HG03457 (cell line): ENCODE measurements around the gene KHDC1.
"Not testable (repeated sequence)": the region's sequence is repeated elsewhere in the genome, so short reads cannot be mapped to it uniquely, and the experiment has no call there.

Source experiments
- ATAC-seq: cut with Tn5 transposase; IDR thresholded peaks from one replicate; pipeline ENCODE4 v1.9.1; 2021; ENCODE audit warnings: moderate number of reproducible peaks; ENCODE audit not compliant: unreplicated experiment

The KHDC1 gene

GRCh38 chr6:73252703-73253102, 10.3 kb downstream of the KHDC1 start:
- no peak for ATAC-seq

GRCh38 chr6:73250016-73250415, 13.0 kb downstream of the KHDC1 start:
- ATAC-seq: no peak

DNA sequence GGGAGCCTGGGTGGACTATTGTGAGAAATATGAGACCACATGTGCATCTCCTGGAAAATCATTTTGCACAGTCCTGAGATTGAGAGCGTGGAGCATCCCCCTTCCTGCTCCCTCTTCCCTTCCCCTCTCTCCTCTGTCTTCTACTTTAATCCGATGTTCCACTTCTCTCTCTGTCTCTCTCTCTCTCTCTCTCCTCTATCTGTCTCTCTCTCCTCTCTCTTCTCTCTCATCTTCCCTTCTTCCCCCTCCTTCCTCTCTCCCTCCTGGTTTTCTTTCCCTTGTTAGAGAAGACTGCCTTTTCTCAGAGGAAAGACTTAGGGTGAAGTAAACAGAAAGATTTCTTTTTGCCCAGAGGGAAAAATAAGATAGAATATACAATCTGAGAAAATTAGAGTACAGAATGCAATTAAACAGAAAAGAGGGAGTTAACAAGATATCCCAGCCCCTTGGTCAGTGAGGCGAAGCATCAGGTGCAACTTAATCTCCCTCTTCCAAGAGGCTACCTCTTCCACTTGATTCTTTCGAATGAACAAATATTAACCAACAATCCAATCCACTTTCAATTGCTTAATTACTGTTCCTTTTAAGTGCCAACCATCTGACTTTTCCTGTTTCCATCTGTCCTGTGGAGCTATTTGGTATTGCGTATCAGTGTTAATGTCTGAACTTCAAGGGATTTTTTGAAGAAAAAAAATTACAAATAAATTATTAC, 14.6 kb downstream of the KHDC1 start:
- no peak for ATAC-seq

DNA sequence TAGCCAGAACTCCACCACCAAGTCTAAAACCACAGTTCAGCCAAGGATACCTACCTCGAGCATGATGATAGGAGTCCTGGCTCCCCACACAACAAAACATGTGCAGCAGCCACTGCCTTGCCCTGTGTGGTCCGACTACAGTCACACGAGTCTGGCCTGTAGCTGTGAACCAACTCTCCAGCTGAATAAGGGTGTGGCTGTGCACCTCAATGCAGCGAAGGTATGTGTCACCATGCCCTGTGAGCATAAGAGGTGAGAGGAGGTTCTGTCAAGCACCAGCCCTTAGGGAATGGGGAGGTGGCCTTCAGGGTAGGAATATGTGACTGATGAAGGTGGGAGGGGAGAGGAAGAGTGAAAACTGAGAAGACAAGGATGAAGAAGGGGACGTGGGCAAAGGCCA, 21.0 kb downstream of the KHDC1 start:
- ATAC-seq: no peak

DNA sequence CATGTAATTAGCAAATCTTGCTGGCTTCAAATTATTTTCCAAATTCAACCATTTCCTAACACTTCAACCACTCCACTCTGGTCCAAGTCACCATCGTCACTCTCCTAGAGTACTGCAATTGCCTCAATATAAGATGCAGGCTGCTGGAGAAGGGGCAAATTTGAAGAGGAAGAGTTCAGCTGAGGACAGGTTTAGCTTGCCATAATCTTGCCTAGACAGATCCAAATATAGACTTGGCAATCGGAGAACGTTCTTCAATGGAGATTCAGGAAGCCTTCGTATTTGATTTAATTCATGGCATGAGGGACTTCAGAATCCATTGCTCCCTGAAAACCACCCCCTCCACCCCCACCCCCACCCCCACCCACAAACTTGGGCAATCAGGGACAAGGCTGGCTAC, 22.3 kb downstream of the KHDC1 start:
- ATAC-seq: no peak

DNA sequence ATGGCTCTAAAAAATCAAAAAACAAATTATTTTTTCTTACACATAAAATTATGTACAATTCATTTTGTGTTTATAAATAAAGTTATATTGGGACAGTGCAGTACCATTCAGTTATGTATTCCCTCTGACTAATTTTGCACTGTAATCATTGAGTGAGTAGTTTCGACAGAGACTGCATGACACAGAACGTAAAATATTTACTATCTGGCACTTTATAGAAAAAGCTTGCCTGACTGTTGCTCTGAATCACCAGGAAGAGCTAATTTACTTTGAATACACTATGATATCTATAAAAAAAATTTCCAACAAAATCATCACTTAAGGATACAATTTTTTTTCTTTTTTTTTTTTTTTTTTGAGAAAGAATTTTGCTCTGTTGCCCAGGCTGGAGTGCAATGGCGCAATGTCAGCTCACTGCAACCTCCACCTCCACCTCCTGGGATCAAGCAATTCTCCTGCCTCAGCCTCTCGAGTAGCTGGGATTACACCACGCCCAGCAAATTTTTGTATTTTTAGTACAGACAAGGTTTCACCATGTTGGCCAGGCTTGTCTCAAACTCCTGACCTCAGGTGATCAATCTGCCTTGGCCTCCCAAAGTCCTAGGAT, 26.7 kb downstream of the KHDC1 start:
- ATAC-seq: no peak

DNA sequence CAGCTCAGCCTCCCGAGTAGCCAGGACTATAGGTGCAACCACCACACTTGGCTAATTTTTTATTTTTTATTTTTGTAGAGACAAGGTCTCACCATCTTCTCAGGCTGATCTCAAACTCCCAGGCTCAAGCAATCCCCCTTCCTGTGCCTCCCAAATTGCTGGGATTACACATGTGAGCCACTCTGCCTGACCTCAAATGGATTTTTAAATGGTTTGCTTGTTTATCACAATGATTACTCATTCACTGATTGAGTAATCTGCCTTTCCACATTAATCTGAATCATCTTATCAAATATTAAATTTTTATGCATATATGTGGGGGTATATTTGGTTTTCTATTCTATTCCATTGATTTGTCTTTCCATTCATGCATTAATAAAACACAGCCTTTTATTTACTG, 28.3 kb downstream of the KHDC1 start:
- no peak for ATAC-seq

DNA sequence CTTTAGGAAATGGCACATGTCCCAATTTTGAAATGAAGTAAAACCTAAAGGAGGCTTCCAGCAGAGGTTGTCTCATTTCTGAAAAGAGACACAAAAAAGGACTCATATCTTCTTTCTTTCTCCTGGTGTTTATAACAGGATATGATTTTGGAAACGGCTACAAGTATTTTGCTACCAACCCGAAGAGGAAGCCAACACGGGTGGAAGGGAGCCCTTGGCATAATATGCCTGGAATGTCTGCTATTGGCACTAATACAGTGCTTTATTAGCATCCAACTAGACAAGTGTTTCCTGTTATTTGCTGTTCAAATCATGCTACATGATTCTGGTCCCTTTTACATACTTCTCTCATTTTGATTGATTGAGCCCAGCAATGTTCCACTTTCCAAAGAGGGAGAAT, 29.0 kb downstream of the KHDC1 start:
- ATAC-seq: not testable (repeated sequence)

DNA sequence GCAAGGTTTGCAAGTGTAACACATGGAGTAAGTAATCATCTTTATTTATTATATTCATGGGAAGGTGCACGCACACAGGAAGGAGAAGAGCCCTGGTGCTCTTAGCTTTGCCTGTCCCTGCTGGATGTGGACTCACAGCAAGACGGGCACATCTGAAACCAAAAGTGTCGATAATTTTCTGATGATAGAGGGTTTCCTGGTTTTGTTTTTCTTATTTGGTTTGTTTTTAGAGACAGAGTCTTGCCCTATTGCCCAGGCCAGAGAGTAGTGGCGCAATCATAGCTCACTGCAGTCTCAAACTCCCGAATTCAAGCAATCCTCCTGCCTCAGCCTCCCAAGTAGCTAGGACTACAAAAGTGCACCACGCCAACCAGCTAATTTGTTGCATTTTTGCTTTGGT, 29.9 kb downstream of the KHDC1 start:
- no peak for ATAC-seq

DNA sequence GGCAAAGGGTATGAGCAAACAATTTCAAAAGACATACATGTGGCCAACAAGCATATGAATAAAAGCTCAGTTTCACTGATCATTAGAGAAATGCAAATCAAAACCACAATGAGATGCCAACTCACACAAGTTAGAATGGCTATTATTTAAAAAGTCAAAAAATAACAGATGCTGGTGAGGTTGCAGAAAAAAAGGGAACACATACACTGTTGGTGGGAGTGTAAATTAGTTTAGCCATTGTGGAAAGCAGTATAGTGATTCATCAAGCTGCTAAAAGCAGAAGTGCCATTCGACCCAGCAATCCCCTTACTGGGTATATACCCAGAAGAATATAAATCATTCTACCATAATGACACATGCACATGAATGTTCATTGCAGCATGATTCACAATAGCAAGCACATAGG, 31.0 kb downstream of the KHDC1 start:
- no peak for ATAC-seq

- no peak for ATAC-seq
Measured at GRCh38 chr6:73227606-73228255, 35.3 kb downstream of the KHDC1 start.

DNA sequence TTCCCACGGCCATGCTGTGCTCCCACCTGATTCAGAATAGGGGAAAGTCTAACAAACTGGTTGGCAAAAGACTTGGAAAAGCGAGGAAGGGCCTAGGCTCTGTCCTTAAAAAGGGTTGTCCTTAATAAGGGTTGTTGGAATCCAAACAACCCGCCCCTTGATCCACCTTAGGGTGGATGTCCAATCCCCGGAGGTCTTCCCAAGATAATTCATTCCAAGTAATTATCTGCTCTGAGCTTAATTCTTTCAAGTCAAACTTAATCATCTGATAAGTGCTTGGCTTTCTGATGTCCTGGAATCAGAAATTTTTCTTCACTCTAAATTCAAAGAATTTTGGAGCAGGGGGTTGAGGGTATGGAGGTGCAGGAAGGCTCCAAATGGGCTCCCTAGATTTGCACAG, 37.6 kb downstream of the KHDC1 start, which contains the start of gene KHDC1L:
KHDC1L (minus strand) TSS at position 101 of the 400 bp plus-strand sequence; CDS start at position 13, 88 bp downstream.
- no peak for ATAC-seq

DNA sequence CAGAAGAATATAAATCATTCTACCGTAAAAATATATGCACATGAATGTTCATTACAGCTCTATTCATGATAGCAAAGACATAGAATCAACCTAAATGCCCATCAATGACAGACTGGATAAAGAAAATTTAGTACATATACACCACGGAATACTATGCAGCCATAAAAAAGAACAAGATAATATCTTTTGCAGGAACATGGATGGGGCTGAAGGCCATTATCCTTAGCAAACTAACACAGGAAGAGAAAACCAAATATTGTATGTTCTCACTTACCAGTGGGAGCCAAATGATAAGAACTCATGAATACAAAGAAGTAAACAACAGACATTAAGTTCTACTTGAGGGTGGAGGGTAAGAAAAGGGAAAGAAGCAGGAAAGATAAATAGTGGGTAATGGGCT, 46.1 kb downstream of the KHDC1 start:
- no peak for ATAC-seq

DNA sequence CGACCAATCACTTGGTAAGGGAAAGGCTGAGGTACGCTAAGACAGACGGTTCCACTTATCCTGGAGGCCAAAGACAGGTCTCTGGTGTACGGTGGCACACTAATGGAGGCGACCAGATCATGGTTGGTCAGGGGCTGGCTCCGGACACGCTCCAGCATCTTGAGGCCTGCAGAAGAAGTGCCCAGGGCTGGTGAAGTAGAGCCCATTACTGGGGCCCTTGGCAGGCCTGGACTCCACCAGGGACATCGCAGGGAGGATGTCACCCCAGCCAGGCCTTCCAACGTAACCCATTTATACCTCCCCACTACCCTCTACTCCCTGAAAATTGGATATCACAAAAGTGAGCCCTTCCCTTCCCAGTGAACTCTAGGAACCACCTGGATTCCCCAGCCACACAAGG, 53.9 kb downstream of the KHDC1 start:
- ATAC-seq: no peak

GRCh38 chr6:73207221-73207837, 55.7 kb downstream of the KHDC1 start:
- no peak for ATAC-seq

DNA sequence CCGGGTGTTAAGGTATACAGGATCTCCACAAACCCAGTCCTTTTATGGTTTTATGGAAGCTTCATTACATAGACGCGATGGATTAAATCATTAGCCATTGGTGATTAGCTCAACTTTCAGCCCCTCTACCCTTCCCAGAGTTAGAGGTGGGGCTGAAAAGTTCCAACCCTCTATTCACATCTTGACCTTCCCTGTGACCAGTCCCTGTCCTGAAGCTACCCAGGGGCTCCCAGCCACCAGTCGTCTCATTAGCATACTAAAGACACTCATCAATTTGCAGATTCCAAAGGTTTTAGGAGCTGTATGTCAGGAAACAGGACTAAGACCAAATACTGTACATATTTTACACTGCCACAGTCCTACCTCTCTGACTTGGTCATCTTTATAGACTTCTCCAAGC, 58.7 kb downstream of the KHDC1 start:
- no peak for ATAC-seq

DNA sequence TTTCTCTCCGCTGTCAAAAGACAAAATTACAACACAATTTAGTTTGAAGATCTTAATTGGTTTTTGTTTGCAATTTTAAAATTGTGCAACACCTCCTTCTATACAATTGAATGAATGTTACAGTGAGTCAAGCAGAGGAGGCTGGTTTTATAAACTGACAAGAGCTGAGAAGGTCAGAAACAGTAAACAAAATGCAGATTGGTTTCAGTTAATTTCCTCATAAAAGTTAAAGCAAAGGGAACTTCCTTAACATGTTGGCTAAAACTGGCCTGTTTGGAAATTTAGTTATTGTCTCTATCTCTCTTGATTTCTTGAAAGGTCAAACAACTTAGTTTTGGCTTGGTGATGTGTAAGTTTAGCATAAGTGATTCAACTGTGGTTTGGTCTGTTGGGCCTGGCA, 59.9 kb downstream of the KHDC1 start:
- no peak for ATAC-seq

GRCh38 chr6:73200735-73201134, 62.3 kb downstream of the KHDC1 start:
- no peak for ATAC-seq

DNA sequence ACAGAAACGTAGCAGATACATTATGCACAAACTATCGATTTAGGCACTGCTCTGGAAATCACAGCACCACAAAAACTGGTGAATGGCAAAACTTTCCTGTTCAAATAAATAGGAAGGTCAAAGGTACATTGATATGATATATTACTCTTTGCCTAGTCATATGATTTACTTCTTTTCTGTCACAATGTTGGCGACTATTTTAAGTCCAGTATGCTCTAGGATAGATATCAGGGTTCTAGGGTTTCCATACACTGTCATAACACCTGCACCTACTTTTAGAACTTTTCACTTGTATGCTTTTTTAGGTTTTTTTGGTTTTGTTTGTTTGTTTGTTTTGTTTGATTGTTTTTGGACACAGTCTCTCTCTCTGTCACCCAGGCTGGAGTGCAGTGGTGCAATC, 62.7 kb downstream of the KHDC1 start:
- no peak for ATAC-seq

DNA sequence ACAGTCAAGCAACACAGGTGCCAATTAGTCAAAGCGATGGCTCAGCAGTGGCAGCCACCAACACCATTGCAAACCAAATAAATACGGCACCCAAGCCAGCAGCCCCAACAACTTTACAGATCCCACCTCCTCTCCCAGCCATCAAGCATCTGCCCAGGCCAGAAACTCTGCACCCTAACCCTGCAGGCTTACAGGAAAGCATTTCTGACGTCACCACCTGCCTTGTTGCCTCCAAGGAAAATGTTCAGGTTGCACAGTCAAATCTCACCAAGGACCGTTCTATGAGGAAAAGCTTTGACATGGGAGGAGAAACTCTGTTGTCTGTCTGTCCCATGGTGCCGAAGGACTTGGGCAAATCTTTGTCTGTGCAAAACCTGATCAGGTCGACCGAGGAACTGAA, 68.3 kb downstream of the KHDC1 start:
- no peak for ATAC-seq

DNA sequence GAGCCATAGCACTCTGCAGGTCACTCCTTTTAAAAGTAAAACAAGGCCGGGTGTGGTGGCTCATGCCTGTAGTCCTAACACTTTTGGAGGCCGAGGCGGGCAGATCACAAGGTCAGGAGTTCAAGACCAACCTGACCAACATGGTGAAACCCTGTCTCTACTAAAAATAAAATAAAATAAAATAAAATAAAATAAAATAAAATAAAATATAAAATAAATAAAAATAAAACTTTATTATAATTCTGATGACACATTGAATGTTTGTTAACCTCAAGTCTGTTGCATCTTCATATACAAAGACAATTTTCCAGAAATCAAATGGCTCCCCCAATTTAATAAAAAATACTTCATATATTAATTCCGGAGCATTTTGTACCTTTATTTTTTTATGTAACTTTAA, 69.7 kb downstream of the KHDC1 start:
- not testable (repeated sequence) for ATAC-seq
